ENCODE measurements around the gene CDH4.

Gene CDH4

GRCh38 chr20:61464307-61465303 lies 212.5 kb downstream of the CDH4 start:
- TF ChIP-seq CTCF (IDR thresholded peaks at IDR 0.05; ENCODE audit: insufficient read depth, low read length) (no peak), POLR2AphosphoS5 (IDR thresholded peaks at IDR 0.05; ENCODE audit: low read depth) (no peak), SPI1 (IDR thresholded peaks at IDR 0.05; ENCODE audit: borderline replicate concordance, low read depth) (no peak)
- Histone ChIP-seq H3K4me3 (replicated peaks; ENCODE audit: insufficient read depth, low read length) (no peak overlapping the region), H3K27ac (replicated peaks) (no peak overlapping the region), H3K27me3 (ENCODE audit: insufficient read depth, poor library complexity, severe bottlenecking) (no peaks in the 10 kb centered on the region)
- no peak for DNase-seq (ENCODE audit: low read depth in 1 of 2, low spot score in 1 of 2)

GRCh38 chr20:61475729-61476128 lies 223.7 kb downstream of the CDH4 start:
- DNase-seq (ENCODE audit: low read depth in 1 of 2, low spot score in 1 of 2), result no peak
- no peak for TF ChIP-seq SPI1 (IDR thresholded peaks at IDR 0.05; ENCODE audit: borderline replicate concordance, low read depth)
- no peak for TF ChIP-seq POLR2AphosphoS5 (IDR thresholded peaks at IDR 0.05; ENCODE audit: low read depth)
- no peak for TF ChIP-seq GABPA (IDR thresholded peaks at IDR 0.05; ENCODE audit: low read depth)
- TF ChIP-seq CTCF (IDR thresholded peaks at IDR 0.05; ENCODE audit: insufficient read depth, low read length), result no peak
- TF ChIP-seq REST (IDR thresholded peaks at IDR 0.05; ENCODE audit: insufficient replicate concordance, low read depth), result no peak
- no peak overlapping the region for H3K4me3 ChIP-seq (replicated peaks; ENCODE audit: insufficient read depth, low read length)
- H3K27ac ChIP-seq (replicated peaks), result no peak overlapping the region
- no peaks in the 10 kb centered on the region for H3K27me3 ChIP-seq (ENCODE audit: insufficient read depth, poor library complexity, severe bottlenecking)

- no peak for TF ChIP-seq REST (IDR thresholded peaks at IDR 0.05; ENCODE audit: insufficient replicate concordance, low read depth)
- no peak for TF ChIP-seq GABPA (IDR thresholded peaks at IDR 0.05; ENCODE audit: low read depth)
- no peak for TF ChIP-seq CTCF (IDR thresholded peaks at IDR 0.05; ENCODE audit: insufficient read depth, low read length)
- TF ChIP-seq SPI1 (IDR thresholded peaks at IDR 0.05; ENCODE audit: borderline replicate concordance, low read depth), result no peak
- no peak for TF ChIP-seq POLR2AphosphoS5 (IDR thresholded peaks at IDR 0.05; ENCODE audit: low read depth)
- Histone ChIP-seq H3K27me3 (ENCODE audit: insufficient read depth, poor library complexity, severe bottlenecking) (no peaks in the 10 kb centered on the region), H3K27ac (replicated peaks) (no peak overlapping the region), H3K4me3 (replicated peaks; ENCODE audit: insufficient read depth, low read length) (no peak overlapping the region)
- no peak for DNase-seq (ENCODE audit: low read depth in 1 of 2, low spot score in 1 of 2)
Observed at GRCh38 chr20:61476956-61477355, 224.9 kb downstream of the CDH4 start.
